Panc1 (cell line): ENCODE data around the gene HTR2C.

Experiments used
- CTCF ChIP-seq: fragments of 450-650 bp; IDR thresholded peaks from 2 replicates; pipeline ENCODE4 v1.5.1; 2017; ENCODE audit warnings: mild to moderate bottlenecking
- POLR2AphosphoS5 ChIP-seq: IDR thresholded peaks from 2 replicates; pipeline ENCODE4 v1.6.1; 2012; ENCODE audit warnings: mild to moderate bottlenecking, low read depth, low read length, moderate library complexity
- REST ChIP-seq, 2 experiments: IDR thresholded peaks; 2 replicates each; pipeline ENCODE4 v1.6.1; 2011 to 2012; ENCODE audit warnings: low read depth in 2 of 2, control low read depth in 1 of 2, low read length in 1 of 2, mild to moderate bottlenecking in 1 of 2, moderate library complexity in 1 of 2; ENCODE audit not compliant: insufficient read depth in 1 of 2
- SIN3A ChIP-seq: IDR thresholded peaks from 2 replicates; pipeline ENCODE4 v1.6.1; 2012; ENCODE audit warnings: low read depth, mild to moderate bottlenecking, low read length, moderate library complexity, borderline replicate concordance; ENCODE audit not compliant: insufficient read depth
- TCF7L2 ChIP-seq: IDR thresholded peaks from 2 replicates; pipeline ENCODE4 v1.6.1; 2011; ENCODE audit warnings: mild to moderate bottlenecking, low read depth, low read length, inconsistent platforms

- TF ChIP-seq CTCF: peak; percentile 39; the same call in 1 of the 2 replicates
- TF ChIP-seq REST (IDR thresholded peaks at IDR 0.05; ENCODE audit: insufficient read depth in 1 of 2, low read depth in 2 of 2, low read length in 1 of 2): no peak
- TF ChIP-seq SIN3A: no peak
- TF ChIP-seq POLR2AphosphoS5: no peak
- TF ChIP-seq TCF7L2: no peak
Measured at GRCh38 chrX:114619874-114620273, 36.0 kb downstream of the HTR2C start.
